Glutamatergic neuron (in vitro differentiated cells): Measurements from ENCODE around the gene WHAMM. TPM values are rescaled to one million over a fixed set of nuclear protein-coding genes. Genes with fewer than 3 reads are reported as not detected.
"Not testable (repeated sequence)": the region's sequence is repeated elsewhere in the genome, so short reads cannot be mapped to it uniquely, and the experiment has no call there.

Source experiments
- DNase-seq: peaks from one replicate; pipeline ENCODE4 v3.0.0; 2022
- H3K27ac Mint-ChIP-seq: one replicate; pipeline ENCODE4 v1.8.0; 2020; ENCODE audit warnings: mild to moderate bottlenecking, mixed read lengths, inconsistent platforms; ENCODE audit not compliant: unreplicated experiment
- H3K27me3 Mint-ChIP-seq: one replicate; pipeline ENCODE4 v1.8.0; 2020; ENCODE audit warnings: mild to moderate bottlenecking, moderate library complexity, mixed read lengths, inconsistent platforms; ENCODE audit not compliant: unreplicated experiment
- H3K36me3 Mint-ChIP-seq: one replicate; pipeline ENCODE4 v1.8.0; 2020; ENCODE audit warnings: mild to moderate bottlenecking, mixed read lengths, inconsistent platforms; ENCODE audit not compliant: unreplicated experiment
- H3K4me1 Mint-ChIP-seq: one replicate; pipeline ENCODE4 v1.8.0; 2020; ENCODE audit warnings: mild to moderate bottlenecking, low read depth, mixed read lengths, inconsistent platforms; ENCODE audit not compliant: unreplicated experiment
- H3K4me3 Mint-ChIP-seq: one replicate; pipeline ENCODE4 v1.8.0; 2020; ENCODE audit warnings: mild to moderate bottlenecking, mixed read lengths, inconsistent platforms; ENCODE audit not compliant: unreplicated experiment
- H3K9me3 Mint-ChIP-seq: one replicate; pipeline ENCODE4 v1.8.0; 2020; ENCODE audit warnings: mild to moderate bottlenecking, moderate library complexity, mixed read lengths, inconsistent platforms; ENCODE audit not compliant: unreplicated experiment
- CTCF ChIP-seq: fragments of 200-600 bp; sonication (generic); IDR thresholded peaks from one replicate; pipeline ENCODE4 v1.5.0; 2021; ENCODE audit not compliant: partially characterized antibody, unreplicated experiment
- long read RNA-seq: library from polyadenylated mRNA; unstranded; transcript quantifications from one replicate; pipeline ENCODE4 v2.0.0, GENCODE V29; 2020; ENCODE audit not compliant: unreplicated experiment
- total RNA-seq: library from RNA; stranded (reverse); fragmentation: NEBNext Ultra II Directional; extraction: Animal tissue kit (Norgen Biotek cat#: 25700); gene quantifications from one replicate; pipeline ENCODE4 v1.2.1, GENCODE V29; 2021; ENCODE audit not compliant: unreplicated experiment

The WHAMM gene
- total RNA-seq, result 4.2 TPM
- long read RNA-seq, partial matches to known transcripts, result 2 of 2 reads
- long read RNA-seq, other reads (novel, unspliced or antisense), result 0 of 2 reads

DNA sequence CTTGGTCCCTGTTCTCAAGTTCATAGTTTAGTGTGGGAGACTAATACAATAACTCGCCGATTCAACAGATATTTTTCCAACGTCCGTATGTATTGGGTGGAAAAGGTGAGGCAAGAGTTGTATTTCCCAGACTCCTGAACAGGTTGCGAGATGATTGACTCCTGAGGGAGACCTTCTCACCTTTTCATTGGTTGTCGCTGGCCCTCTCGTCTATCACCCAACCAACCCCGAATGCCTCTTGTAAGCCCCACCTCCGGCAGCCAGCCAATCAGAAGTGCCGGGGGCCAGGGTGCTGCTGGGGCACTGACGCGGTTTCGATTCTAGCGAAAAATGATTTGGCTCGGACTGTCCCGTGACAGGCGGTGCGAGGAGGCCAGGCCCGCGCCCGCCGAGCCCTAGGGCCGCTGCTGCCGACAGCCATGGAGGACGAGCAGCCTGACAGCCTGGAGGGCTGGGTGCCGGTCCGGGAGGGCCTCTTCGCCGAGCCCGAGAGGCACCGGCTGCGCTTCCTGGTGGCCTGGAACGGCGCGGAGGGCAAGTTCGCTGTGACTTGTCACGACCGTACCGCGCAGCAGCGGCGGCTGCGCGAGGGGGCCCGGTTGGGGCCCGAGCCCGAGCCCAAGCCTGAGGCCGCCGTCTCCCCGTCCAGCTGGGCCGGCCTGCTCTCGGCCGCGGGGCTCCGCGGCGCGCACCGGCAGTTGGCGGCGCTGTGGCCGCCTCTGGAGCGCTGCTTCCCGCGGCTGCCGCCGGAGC lies at the start of gene WHAMM:
WHAMM (plus strand) TSS at position 321 of the 753 bp plus-strand sequence; CDS start at position 420, 99 bp downstream.
- Mint-ChIP-seq H3K27ac (peak within 1 kb of the TSS; percentile 87), H3K4me3 (peak within 1 kb of the TSS; percentile 98), H3K27me3 (peaks cover 2% of the 10 kb centered on the region), H3K36me3 (no peaks in the 10 kb centered on the region), H3K4me1 (peaks cover 13% of the 10 kb centered on the region), H3K9me3 (no peaks in the 10 kb centered on the region)
- DNase-seq, result peak; percentile 95
- no peak for TF ChIP-seq CTCF

DNA sequence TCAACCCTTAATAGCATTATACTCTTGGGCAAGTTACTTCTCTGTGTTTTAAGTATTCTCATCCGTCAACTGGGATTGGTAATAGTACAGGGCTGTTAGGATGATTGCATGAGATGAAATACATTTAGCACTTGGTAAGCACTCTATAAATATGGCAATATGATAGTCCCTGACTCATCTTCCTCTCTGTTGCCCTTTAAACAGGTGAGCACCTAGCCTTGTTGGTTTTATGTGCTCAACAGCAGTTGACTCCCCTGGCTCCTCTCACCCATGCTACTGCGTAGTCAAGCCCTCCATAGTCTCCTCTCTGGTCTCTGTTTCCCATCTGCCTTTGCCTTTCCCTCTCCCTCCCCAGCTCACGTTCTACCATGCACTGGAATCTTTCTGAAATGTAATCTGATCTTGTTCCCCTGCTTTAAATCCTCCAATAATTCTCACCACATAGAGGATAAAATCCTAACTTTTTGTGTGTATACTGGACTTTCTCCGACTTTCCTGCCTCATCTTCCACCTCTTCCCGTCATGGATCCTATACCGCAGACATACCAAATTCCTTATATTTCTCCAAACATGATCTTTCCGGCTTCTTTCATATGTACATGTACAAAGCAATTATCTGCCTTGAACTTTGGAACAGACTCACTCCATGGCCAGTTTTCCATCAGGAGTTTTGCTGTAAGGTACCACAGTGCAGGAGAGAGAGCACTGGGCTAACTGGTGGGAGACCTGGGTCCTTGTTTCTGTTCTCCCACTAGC lies 45.9 kb upstream of the WHAMM start:
- Mint-ChIP-seq H3K27me3 (peaks cover 2% of the 10 kb centered on the region), H3K27ac (no peak overlapping the region), H3K4me1 (peaks cover 2% of the 10 kb centered on the region), H3K9me3 (no peaks in the 10 kb centered on the region), H3K36me3 (no peaks in the 10 kb centered on the region), H3K4me3 (no peak overlapping the region)
- no peak for TF ChIP-seq CTCF
- DNase-seq, result no peak

DNA sequence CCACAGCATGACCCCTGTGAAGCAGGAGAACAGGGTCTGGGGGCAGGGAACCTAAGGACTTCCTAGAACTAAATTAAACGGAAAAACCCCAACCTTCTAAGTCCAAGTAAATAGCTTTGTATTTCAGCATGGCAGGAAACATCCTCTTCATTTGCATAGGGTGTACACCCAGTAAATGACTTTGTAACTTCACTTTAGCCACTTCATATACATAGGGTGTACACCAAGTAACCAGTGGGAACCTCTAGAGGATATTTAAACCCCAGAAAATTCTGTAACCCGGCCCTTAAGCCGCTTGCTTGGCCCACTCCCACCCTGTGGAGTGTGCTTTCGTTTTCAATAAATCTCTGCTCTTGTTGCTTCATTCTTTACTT lies 45.3 kb upstream of the WHAMM start:
- no peak overlapping the region for H3K4me3 Mint-ChIP-seq
- no peak for TF ChIP-seq CTCF
- H3K27ac Mint-ChIP-seq, result no peak overlapping the region
- peaks cover 2% of the 10 kb centered on the region for H3K27me3 Mint-ChIP-seq
- peaks cover 2% of the 10 kb centered on the region for H3K4me1 Mint-ChIP-seq
- no peak for DNase-seq
- no peaks in the 10 kb centered on the region for H3K36me3 Mint-ChIP-seq
- H3K9me3 Mint-ChIP-seq, result no peaks in the 10 kb centered on the region

- DNase-seq, result no peak
- Mint-ChIP-seq H3K4me1 (peaks cover 2% of the 10 kb centered on the region), H3K36me3 (no peaks in the 10 kb centered on the region), H3K27ac (no peak overlapping the region), H3K4me3 (no peak overlapping the region), H3K27me3 (peaks cover 2% of the 10 kb centered on the region), H3K9me3 (no peaks in the 10 kb centered on the region)
- no peak for TF ChIP-seq CTCF
These were observed 44.7 kb upstream of the WHAMM start for GRCh38 chr15:82764740-82765139.

DNA sequence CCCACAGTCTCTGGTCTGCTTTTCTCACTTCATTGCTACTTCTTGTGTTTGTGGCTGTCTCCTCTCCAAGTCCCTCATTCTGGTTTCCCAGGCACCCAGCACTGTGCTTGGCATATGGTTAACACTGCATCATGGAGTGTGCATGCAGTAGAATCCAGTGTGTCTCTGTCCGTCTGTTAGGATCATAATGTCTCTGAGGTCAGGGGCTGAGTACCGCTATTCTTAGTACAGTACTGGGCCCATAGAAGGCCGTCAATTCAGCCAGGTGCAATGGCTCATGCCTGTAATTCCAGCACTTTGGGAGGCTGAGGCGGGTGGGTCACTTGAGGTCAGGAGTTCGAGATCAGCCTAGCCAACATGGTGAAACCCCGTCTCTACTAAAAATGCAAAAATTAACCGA lies 43.2 kb upstream of the WHAMM start:
- H3K36me3 Mint-ChIP-seq, DNase-seq, H3K4me3 Mint-ChIP-seq, H3K9me3 Mint-ChIP-seq, H3K27ac Mint-ChIP-seq, H3K27me3 Mint-ChIP-seq, H3K4me1 Mint-ChIP-seq: not testable (repeated sequence)
